Ovary (tissue), 9 donors: Measurements from ENCODE around the gene ZNF134. TPM values are rescaled to one million over a fixed set of nuclear protein-coding genes. Genes with fewer than 3 reads are reported as not detected.

Experiments used
- DNase-seq, 5 donors: peaks; one replicate each; pipeline ENCODE4 v3.0.0-alpha.2; 2019 to 2020
- H3K27ac ChIP-seq, 2 donors: fragments of 200-600 bp; one replicate each; pipeline versions ENCODE4 v1.5.1 to v1.8.0; 2019 to 2022
- H3K27me3 ChIP-seq: fragments of 200-600 bp; one replicate; pipeline ENCODE4 v1.8.0; 2022
- H3K36me3 ChIP-seq: fragments of 200-600 bp; sonication (generic); one replicate; pipeline ENCODE4 v1.5.1; 2019
- H3K4me1 ChIP-seq: one replicate; pipeline ENCODE4 v1.8.1; 2013; ENCODE audit warnings: mild to moderate bottlenecking, moderate library complexity; ENCODE audit not compliant: insufficient read depth
- H3K4me3 ChIP-seq: fragments of 200-600 bp; sonication (generic); one replicate; pipeline ENCODE4 v1.5.1; 2017
- H3K9me3 ChIP-seq, 2 donors: fragments of 200-600 bp in 1 of 2; sonication (generic) in 1 of 2; one replicate each; pipeline versions ENCODE4 v1.5.1 to v1.8.1; 2013 to 2019; ENCODE audit warnings: mild to moderate bottlenecking in 1 of 2, moderate library complexity in 1 of 2
- CTCF ChIP-seq, 3 donors: fragments of 450-650 bp in 2 of 3; fragments of 200-600 bp in 1 of 3; IDR thresholded peaks; one replicate each; pipeline versions ENCODE4 v1.5.1 to v1.8.0; 2016 to 2022; ENCODE audit warnings: antibody characterized with exemption in 3 of 3, mild to moderate bottlenecking in 1 of 3
- EP300 ChIP-seq: sonication (generic); formaldehyde crosslinking; IDR thresholded peaks from one replicate; pipeline ENCODE4 v1.6.1; 2017; ENCODE audit warnings: antibody characterized with exemption
- POLR2A ChIP-seq: fragments of 450-650 bp; IDR thresholded peaks from one replicate; pipeline ENCODE4 v1.6.1; 2017; ENCODE audit warnings: antibody characterized with exemption, mild to moderate bottlenecking, moderate library complexity
- WGBS, 3 donors: extraction: QIAGEN DNeasy Blood & Tissue Kit in 1 of 3; methylation state at CpG; one replicate each; pipeline versions ENCODE4 v1.1.5 to v1.1.7; 2013 to 2017; 5-methylcytosine and 5-hydroxymethylcytosine counted together
- intact Hi-C, 4 donors: fragments of 100-400 bp; cut with DNase I; formaldehyde crosslinking; loops; one replicate each; pipeline versions ENCODE4 v1.11.0 to v1.15.1; 2022 to 2023
- polyA plus RNA-seq, 2 donors: library from polyadenylated mRNA; stranded (reverse); fragments of 200-250 nt in 1 of 2; fragments of 350-450 nt in 1 of 2; fragmentation: Illumina TruSeq in 1 of 2; extraction: RNeasy Lipid Tissue Mini Kit (QIAGEN cat#74804) in 1 of 2; gene quantifications; one replicate each; pipeline ENCODE4 v1.2.3, GENCODE V29; 2013 to 2014
- total RNA-seq, 7 donors: library from RNA; depleted of rRNA in 2 of 7; stranded (reverse); fragments of >200 nt in 2 of 7; fragmentation: NEBNext Ultra II Directional in 3 of 7; extraction: Animal tissue kit (Norgen Biotek cat#: 25700) in 3 of 7; gene quantifications; one replicate each; pipeline versions ENCODE4 v1.1.0 to v1.2.4, GENCODE V29; 2016 to 2023
- donor health status: DM: no; HTN: no; CAD: no; lungs with moderate emphysema.
- donor health status: DM: no; HTN: no; CAD: no.
- donor health status: Bipolar disorder and iron deficiency.
- donor health status: DM: yes; HTN: yes; CAD: no.
- donor health status: DM: no; HTN: no; CAD: no.
- donor health status: DM: yes; HTN: yes; CAD: no.

Gene ZNF134
- total and polyA plus RNA-seq, 9 donors: 9.2 to 22.9 (median 16.3) TPM

- TF ChIP-seq EP300 (no peak), CTCF (IDR thresholded peaks at IDR 0.05) (no peak), POLR2A (no peak)
- intact Hi-C loops: no loop called here
- Histone ChIP-seq H3K4me3 (no peak overlapping the region), H3K27ac (no peak overlapping the region), H3K9me3 (peaks cover 3 to 30% of the 10 kb centered on the region in 2 donors), H3K4me1 (peaks cover 4% of the 10 kb centered on the region), H3K27me3 (no peaks in the 10 kb centered on the region), H3K36me3 (no peaks in the 10 kb centered on the region)
- DNase-seq: no peak
- 78 to 87% (median 81%) methylated on average over 4 of the region's 4 CpGs for WGBS, 3 donors
These were observed 2.9 kb upstream of the ZNF134 start for GRCh38 chr19:57611113-57611512.

GRCh38 chr19:57615346-57615745 lies 1.3 kb downstream of the ZNF134 start:
- 80 to 99% (median 95%) methylated on average over 3 of the region's 3 CpGs for WGBS, 3 donors
- no peak for TF ChIP-seq CTCF (IDR thresholded peaks at IDR 0.05)
- TF ChIP-seq EP300: no peak
- TF ChIP-seq POLR2A: no peak
- Histone ChIP-seq H3K4me3 (no peak overlapping the region), H3K27ac (no peak overlapping the region), H3K4me1 (peaks cover 4% of the 10 kb centered on the region), H3K36me3 (peaks cover 6% of the 10 kb centered on the region), H3K9me3 (peaks cover 23 to 52% of the 10 kb centered on the region in 2 donors), H3K27me3 (no peaks in the 10 kb centered on the region)
- intact Hi-C loops: no loop called here
- no peak for DNase-seq

- intact Hi-C loops: no loop called here
- Histone ChIP-seq H3K27ac (no peak overlapping the region), H3K36me3 (peaks cover 6% of the 10 kb centered on the region), H3K27me3 (no peaks in the 10 kb centered on the region), H3K4me1 (no peaks in the 10 kb centered on the region), H3K4me3 (no peak overlapping the region), H3K9me3 (peaks cover 29 to 69% of the 10 kb centered on the region in 2 donors)
- TF ChIP-seq EP300 (no peak), POLR2A (no peak), CTCF (IDR thresholded peaks at IDR 0.05) (no peak)
- DNase-seq: no peak
- 96 to 98% (median 98%) methylated on average over 10 of the region's 10 CpGs for WGBS, 3 donors
These were observed 6.8 kb downstream of the ZNF134 start for GRCh38 chr19:57620673-57621348.

GRCh38 chr19:57623091-57623490 lies 9.0 kb downstream of the ZNF134 start:
- Histone ChIP-seq H3K4me3 (no peak overlapping the region), H3K9me3 (peaks cover 14 to 48% of the 10 kb centered on the region in 2 donors), H3K27me3 (no peaks in the 10 kb centered on the region), H3K27ac (no peak overlapping the region), H3K4me1 (no peaks in the 10 kb centered on the region), H3K36me3 (peaks cover 6% of the 10 kb centered on the region)
- no peak for DNase-seq
- TF ChIP-seq POLR2A (no peak), CTCF (IDR thresholded peaks at IDR 0.05) (no peak), EP300 (no peak)
- intact Hi-C loops: no loop called here
